OCI-LY7 (cell line): ENCODE data around the gene SLC49A4. TPM values are rescaled to one million over a fixed set of nuclear protein-coding genes. Genes with fewer than 3 reads are reported as not detected.

Experiments used
- BruUV-seq: library from RNA; stranded (reverse); fragments of 400-500 nt; replicated peaks from 2 replicates; lab custom pipeline; 2021; lab: Mats Ljungman, UMichigan
- CTCF ChIA-PET: fragments of 300-600 bp; sonication (Branson Sonifier 250); formaldehyde crosslinking; loops from one replicate; lab custom pipeline; 2022; ENCODE audit warnings: antibody characterized with exemption; ENCODE audit not compliant: unreplicated experiment; lab: Charles Lee
- POLR2A ChIA-PET: fragments of 300-600 bp; sonication (Branson Sonifier 250); formaldehyde crosslinking; loops from one replicate; lab custom pipeline; 2022; ENCODE audit warnings: antibody characterized with exemption; lab: Charles Lee
- DNase-seq: peaks from one replicate; pipeline ENCODE4 v3.0.0-alpha.2; 2015; ENCODE audit warnings: low spot score
- H2AFZ ChIP-seq: fragments of 200-600 bp; sonication (generic), shearing (Covaris generic); 2 replicates; pipeline ENCODE4 v1.6.1; 2014; ENCODE audit warnings: mild to moderate bottlenecking, antibody characterized with exemption, low read length, moderate library complexity
- H3K27ac ChIP-seq: fragments of 200-600 bp; sonication (generic); 2 replicates; pipeline ENCODE4 v1.5.1; 2014; ENCODE audit warnings: mixed run types, low read depth, mild to moderate bottlenecking, moderate library complexity, low read length, inconsistent platforms; ENCODE audit not compliant: poor library complexity, severe bottlenecking
- H3K36me3 ChIP-seq: fragments of 200-600 bp; sonication (generic); 2 replicates; pipeline ENCODE4 v1.6.1; 2014; ENCODE audit warnings: mild to moderate bottlenecking, antibody characterized with exemption, low read length, moderate library complexity, mixed read lengths; ENCODE audit not compliant: insufficient read depth
- H3K4me1 ChIP-seq: fragments of 200-600 bp; sonication (generic); 2 replicates; pipeline ENCODE4 v1.5.1; 2014; ENCODE audit warnings: mild to moderate bottlenecking, low read length; ENCODE audit not compliant: insufficient read depth, poor library complexity, severe bottlenecking
- H3K4me2 ChIP-seq: fragments of 200-600 bp; sonication (generic); 2 replicates; pipeline ENCODE4 v1.6.1; 2014; ENCODE audit warnings: mild to moderate bottlenecking, low read length
- H3K4me3 ChIP-seq: fragments of 200-600 bp; sonication (generic); 2 replicates; pipeline ENCODE4 v1.5.1; 2014; ENCODE audit warnings: mild to moderate bottlenecking, low read depth, low read length; ENCODE audit not compliant: poor library complexity, severe bottlenecking
- H3K79me2 ChIP-seq: fragments of 200-600 bp; sonication (generic); 2 replicates; pipeline ENCODE4 v1.6.1; 2016; ENCODE audit warnings: low read depth, mild to moderate bottlenecking, low read length, moderate library complexity, mixed read lengths; ENCODE audit not compliant: insufficient read depth
- H3K9me2 ChIP-seq: fragments of 200-600 bp; sonication (generic); 2 replicates; pipeline ENCODE4 v1.6.1; 2016; ENCODE audit warnings: mild to moderate bottlenecking, low read length, mixed read lengths; ENCODE audit not compliant: insufficient read depth
- H3K9me3 ChIP-seq: fragments of 200-600 bp; sonication (generic); 2 replicates; pipeline ENCODE4 v1.6.1; 2014; ENCODE audit warnings: mild to moderate bottlenecking, mixed run types, low read length, mixed read lengths
- H4K20me1 ChIP-seq: fragments of 200-600 bp; sonication (generic); 2 replicates; pipeline ENCODE4 v1.6.1; 2014; ENCODE audit warnings: mild to moderate bottlenecking, antibody characterized with exemption, low read length, moderate library complexity, mixed read lengths; ENCODE audit not compliant: insufficient read depth
- CTCF ChIP-seq: fragments of 200-600 bp; sonication (generic); conservative IDR thresholded peaks from 2 replicates; pipeline ENCODE4 v1.5.1; 2014; ENCODE audit warnings: mild to moderate bottlenecking, antibody characterized with exemption, low read length, moderate library complexity, mixed read lengths
- EZH2phosphoT487 ChIP-seq: fragments of 200-600 bp; sonication (generic); IDR thresholded peaks from 2 replicates; pipeline ENCODE4 v1.6.1; 2018; ENCODE audit warnings: low read depth, borderline replicate concordance, mild to moderate bottlenecking, mixed run types, antibody characterized with exemption, low read length, moderate library complexity, mixed read lengths
- intact Hi-C: fragments of 100-400 bp; cut with micrococcal nuclease; formaldehyde crosslinking; loops from one replicate; pipeline ENCODE4 v1.10.0; 2022; ENCODE audit not compliant: unreplicated experiment
- total RNA-seq, 2 experiments: library from RNA; depleted of rRNA in 1 of 2; stranded (reverse); fragments of >200 nt in 1 of 2; shearing (Covaris generic) in 1 of 2; gene quantifications; 2 replicates each; pipeline ENCODE4 v1.2.3, GENCODE V29; 2014 to 2022

Gene SLC49A4
- total RNA-seq, 2 experiments from 2014 or later, result 2.8 to 3.3 TPM

DNA sequence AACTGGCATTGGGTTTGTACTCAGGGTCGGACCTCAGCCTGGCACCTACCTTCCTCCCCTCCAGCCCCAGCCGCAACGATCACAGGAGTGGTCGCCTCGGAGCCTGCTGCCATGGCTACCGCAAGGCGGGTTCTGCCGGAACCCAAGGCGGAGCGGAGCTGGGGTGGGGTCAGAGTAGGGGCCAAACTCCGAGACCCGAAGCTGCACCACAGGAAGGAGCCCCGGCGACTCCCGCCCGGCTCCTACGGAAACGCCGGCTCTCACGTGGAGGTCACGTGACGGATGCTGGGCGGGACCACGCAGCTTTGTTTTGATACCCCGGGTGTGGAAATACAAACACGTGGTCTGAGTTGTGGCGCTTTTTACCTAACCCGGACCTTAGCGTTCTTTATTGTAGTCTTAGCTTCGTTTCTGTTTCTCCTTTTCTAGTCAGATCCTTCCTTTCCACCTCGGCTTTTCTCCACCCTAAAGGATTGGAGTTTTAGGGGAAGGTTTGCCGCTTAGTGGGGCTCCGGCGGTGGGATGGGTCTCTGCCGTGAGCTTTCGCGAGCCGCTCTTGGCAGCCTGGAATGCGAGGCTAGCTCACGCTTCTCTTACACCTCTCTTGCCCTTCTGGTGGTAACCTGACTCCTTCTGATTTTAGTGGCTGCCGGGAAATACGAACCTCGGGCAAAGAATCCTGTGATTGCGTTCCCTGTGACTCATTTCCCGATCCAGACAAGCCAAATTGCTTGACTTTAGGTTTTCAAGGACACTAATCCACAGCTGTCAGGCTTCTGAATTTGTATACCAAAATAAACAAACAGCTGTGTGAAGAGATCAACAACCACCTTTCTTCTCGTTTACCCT lies 1.1 kb upstream of the SLC49A4 start, which contains the start of gene HSPBAP1:
Gene HSPBAP1 (minus strand): TSS at position 264 of the 849 bp plus-strand sequence. CDS start 151 bp downstream, at position 113.
- POLR2A ChIA-PET, result interaction anchor here (0.5 to 1.3 kb wide), 5 partner anchors 10 to 408 kb away, joined by 3 to 5 read pairs (median 4); partner anchors contain the start of genes SEC22A and WDR5B
- Histone ChIP-seq H3K4me2 (peak within 1 kb of the TSS; percentile 90), H3K9me3 (no peaks in the 10 kb centered on the region), H3K4me1 (peaks cover 30% of the 10 kb centered on the region), H3K36me3 (0 out of 2 replicates have a peak, but pooled peaks cover 4% of the 10 kb centered on the region), H3K4me3 (peak within 1 kb of the TSS; percentile 85), H4K20me1 (no peaks in the 10 kb centered on the region), H3K27ac (peak within 1 kb of the TSS; percentile 66), H3K9me2 (no peaks in the 10 kb centered on the region), H2AFZ (peak within 1 kb of the TSS; percentile 95), H3K79me2 (peaks cover 6% of the 10 kb centered on the region; the same call in 1 of the 2 replicates)
- CTCF ChIA-PET, result no interaction called here
- TF ChIP-seq CTCF (no peak), EZH2phosphoT487 (no peak)
- DNase-seq, result peak; percentile 95
- intact Hi-C loops, result loop anchor here (5.0 to 10.0 kb wide), 2 partner anchors 231 to 379 kb away; partner anchors contain the start of genes DTX3L, PARP9 and WDR5B
- no TSS peak for BruUV-seq

DNA sequence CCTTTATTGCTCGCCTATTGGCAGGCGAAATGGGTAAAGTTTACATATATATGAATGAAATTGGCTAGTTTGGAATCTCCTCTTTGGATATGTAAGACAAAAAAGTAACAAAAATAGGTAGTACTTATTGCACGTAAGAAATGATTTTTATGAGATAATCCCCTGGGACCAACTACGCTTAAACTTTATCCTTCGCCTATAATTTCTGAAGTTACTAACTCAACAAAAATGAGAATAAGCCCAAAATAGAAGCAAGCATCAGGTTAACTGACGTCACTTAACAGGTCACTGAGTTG lies 438 bp upstream of the SLC49A4 start:
- Histone ChIP-seq H3K4me3 (peak overlapping the region; percentile 85), H2AFZ (peak overlapping the region; percentile 95), H3K4me1 (peaks cover 30% of the 10 kb centered on the region), H3K9me2 (no peaks in the 10 kb centered on the region), H4K20me1 (no peaks in the 10 kb centered on the region), H3K27ac (peak overlapping the region; percentile 66), H3K79me2 (peaks cover 6% of the 10 kb centered on the region; the same call in 1 of the 2 replicates), H3K9me3 (no peaks in the 10 kb centered on the region), H3K36me3 (0 out of 2 replicates have a peak, but pooled peaks cover 4% of the 10 kb centered on the region), H3K4me2 (peak overlapping the region; percentile 90)
- ChIA-PET POLR2A (no interaction called here), CTCF (no interaction called here)
- TF ChIP-seq EZH2phosphoT487 (no peak), CTCF (no peak)
- intact Hi-C loops, result loop anchor here (5.0 to 10.0 kb wide), 2 partner anchors 232 to 380 kb away; partner anchors contain the start of genes DTX3L, PARP9 and WDR5B
- DNase-seq, result no peak
- no TSS peak for BruUV-seq
